Endothelial cell of umbilical vein (primary cell): ENCODE results near the gene GIMAP2. TPM values are rescaled to one million over a fixed set of nuclear protein-coding genes. Genes with fewer than 3 reads are reported as not detected.

Experiments used
- BruUV-seq: library from RNA; stranded (reverse); fragments of 400-500 nt; replicated peaks from 2 replicates; lab custom pipeline; 2021; lab: Mats Ljungman, UMichigan
- CTCF ChIA-PET: fragments of 300-600, 350-600 bp; sonication (Branson Sonifier 250); formaldehyde crosslinking; loops from one replicate; lab custom pipeline; 2021; ENCODE audit warnings: antibody characterized with exemption, inconsistent platforms; lab: Charles Lee
- POLR2A ChIA-PET: fragments of 300-600, 350-600 bp; sonication (Branson Sonifier 250); formaldehyde crosslinking; loops from one replicate; lab custom pipeline; 2021; ENCODE audit warnings: antibody characterized with exemption, inconsistent platforms; lab: Charles Lee
- DNase-seq: peaks from one replicate; pipeline ENCODE4 v3.0.0-alpha.2; 2011; ENCODE audit warnings: low read depth, low spot score
- FAIRE-seq: peaks from 2 replicates; lab custom pipeline; 2011; peaks lifted over from hg19 to GRCh38; lab: Jason Lieb, UNC
- H2AFZ ChIP-seq: 2 replicates; pipeline ENCODE4 v1.6.0; 2012; ENCODE audit warnings: low read depth, low read length, control low read depth, inconsistent platforms
- H3K27ac ChIP-seq: 2 replicates; pipeline ENCODE4 v1.5.1; 2011; ENCODE audit warnings: low read depth, mild to moderate bottlenecking, control low read depth, low read length, moderate library complexity; ENCODE audit not compliant: insufficient read depth
- H3K27me3 ChIP-seq, 2 experiments: 2 replicates each; pipeline versions ENCODE4 v1.6.0 to v1.6.1; 2011; ENCODE audit warnings: low read length in 2 of 2, mixed read lengths in 1 of 2; ENCODE audit not compliant: control insufficient read depth in 2 of 2, insufficient read depth in 2 of 2
- H3K36me3 ChIP-seq, 2 experiments: 2 replicates in 1 of 2; 3 replicates in 1 of 2; pipeline ENCODE4 v1.5.1; 2011; ENCODE audit warnings: low read length in 2 of 2, mild to moderate bottlenecking in 1 of 2, moderate library complexity in 1 of 2; ENCODE audit not compliant: control insufficient read depth in 2 of 2, insufficient read depth in 2 of 2; ENCODE audit errors: extremely low read depth in 1 of 2
- H3K4me1 ChIP-seq: 3 replicates; pipeline ENCODE4 v1.5.1; 2011; ENCODE audit warnings: mild to moderate bottlenecking, low read length; ENCODE audit not compliant: control insufficient read depth, insufficient read depth; ENCODE audit errors: extremely low read depth
- H3K4me2 ChIP-seq: 2 replicates; pipeline ENCODE4 v1.6.1; 2011; ENCODE audit warnings: low read length, control low read depth, mixed read lengths; ENCODE audit not compliant: insufficient read depth
- H3K4me3 ChIP-seq, 3 experiments: fragments of 200-600 bp in 1 of 3; sonication (generic), shearing (Covaris generic) in 1 of 3; replicated peaks in 1 of 3; 2 replicates each; pipeline ENCODE4 v1.5.1; 2011 to 2016; ENCODE audit warnings: control low read depth in 3 of 3, low read length in 3 of 3, mild to moderate bottlenecking in 2 of 3, inconsistent platforms in 1 of 3, low read depth in 1 of 3, moderate library complexity in 1 of 3; ENCODE audit not compliant: insufficient read depth in 1 of 3
- H3K79me2 ChIP-seq: 2 replicates; pipeline ENCODE4 v1.6.0; 2012; ENCODE audit warnings: low read length, inconsistent platforms; ENCODE audit not compliant: control insufficient read depth, insufficient read depth
- H3K9ac ChIP-seq: replicated peaks from 2 replicates; pipeline ENCODE3; 2011; ENCODE audit warnings: low read length, control low read depth; ENCODE audit not compliant: insufficient read depth; ENCODE audit errors: extremely low read depth
- H3K9me1 ChIP-seq: replicated peaks from 3 replicates; pipeline ENCODE4 v1.6.0; 2011; ENCODE audit warnings: mild to moderate bottlenecking, low read length; ENCODE audit not compliant: control insufficient read depth, insufficient read depth; ENCODE audit errors: extremely low read depth
- H3K9me3 ChIP-seq: replicated peaks from 2 replicates; pipeline ENCODE4 v1.5.1; 2012; ENCODE audit warnings: low read length, inconsistent platforms; ENCODE audit not compliant: control insufficient read depth, insufficient read depth
- H4K20me1 ChIP-seq: replicated peaks from 2 replicates; pipeline ENCODE3; 2011; ENCODE audit warnings: mild to moderate bottlenecking, low read length; ENCODE audit not compliant: control insufficient read depth, insufficient read depth; ENCODE audit errors: extremely low read depth
- EZH2 ChIP-seq: IDR thresholded peaks from 2 replicates; pipeline ENCODE4 v1.6.1; 2012; ENCODE audit warnings: borderline replicate concordance, low read depth, mild to moderate bottlenecking, moderate library complexity, low read length, inconsistent platforms; ENCODE audit not compliant: severe bottlenecking
- FOS ChIP-seq: IDR thresholded peaks from 2 replicates; pipeline ENCODE4 v1.6.1; 2011; ENCODE audit warnings: mild to moderate bottlenecking, low read length, moderate library complexity, borderline replicate concordance; ENCODE audit not compliant: insufficient read depth
- GATA2 ChIP-seq: IDR thresholded peaks from 2 replicates; pipeline ENCODE4 v1.7.0; 2011; ENCODE audit warnings: low read depth, mild to moderate bottlenecking, moderate library complexity, mixed read lengths, low read length; ENCODE audit not compliant: insufficient read length, insufficient read depth
- JUN ChIP-seq: IDR thresholded peaks from 2 replicates; pipeline ENCODE4 v1.6.1; 2011; ENCODE audit warnings: borderline replicate concordance, low read depth; ENCODE audit not compliant: insufficient read length, insufficient read depth
- MAX ChIP-seq: IDR thresholded peaks from 2 replicates; pipeline ENCODE4 v1.6.1; 2011; ENCODE audit not compliant: insufficient read depth, insufficient read length
- MYC ChIP-seq: IDR thresholded peaks from one replicate; pipeline ENCODE4 v1.6.1; 2011; ENCODE audit warnings: mild to moderate bottlenecking, low read depth, low read length
- POLR2A ChIP-seq: IDR thresholded peaks from 2 replicates; pipeline ENCODE4 v1.6.1; 2012; ENCODE audit warnings: low read depth, mild to moderate bottlenecking, control low read depth, low read length
- POLR2AphosphoS5 ChIP-seq: IDR thresholded peaks from 2 replicates; pipeline ENCODE4 v1.6.1; 2012; ENCODE audit warnings: low read depth, mild to moderate bottlenecking, control low read depth, low read length, moderate library complexity; ENCODE audit not compliant: insufficient read depth
- dilution Hi-C: fragments of 300-500 bp; cut with MboI; formaldehyde crosslinking; loops from one replicate; pipeline ENCODE4 v1.15.0; 2019; ENCODE audit warnings: low sequenced_read_pairs; ENCODE audit not compliant: extremely low pct_ligation_motif_present
- intact Hi-C: fragments of 100-400 bp; cut with micrococcal nuclease; formaldehyde crosslinking; loops from one replicate; pipeline ENCODE4 v1.10.0; 2022
- polyA plus RNA-seq, 4 experiments: library from polyadenylated mRNA; depleted of rRNA in 3 of 4; stranded (reverse) in 3 of 4; unstranded in 1 of 4; fragments of >200 nt; gene quantifications; 2 replicates each; pipeline versions ENCODE4 v1.2.1 to v1.2.3, GENCODE V29; 2011 to 2012; ENCODE audit warnings: missing spikeins in 1 of 4
- total RNA-seq: library from RNA; stranded (reverse); gene quantifications from 2 replicates; pipeline ENCODE4 v1.2.3, GENCODE V29; 2021
- TF ChIP-seq, protein P1 (sequence below), 2 donors: IDR thresholded peaks; 1 replicate in 1 of 2; 2 replicates in 1 of 2; pipeline ENCODE4 v1.5.1; 2011; ENCODE audit warnings: low read length in 2 of 2, mild to moderate bottlenecking in 2 of 2, moderate library complexity in 2 of 2, control low read depth in 1 of 2, inconsistent platforms in 1 of 2, low read depth in 1 of 2; ENCODE audit not compliant: insufficient read depth in 1 of 2; ENCODE audit errors: extremely low read depth in 1 of 2

Gene GIMAP2
- total and polyA plus RNA-seq, 2 donors (not counting 3 experiments of a cell fraction or from before 2014, with no cell fraction given) = 21.3 to 27.9 TPM

DNA sequence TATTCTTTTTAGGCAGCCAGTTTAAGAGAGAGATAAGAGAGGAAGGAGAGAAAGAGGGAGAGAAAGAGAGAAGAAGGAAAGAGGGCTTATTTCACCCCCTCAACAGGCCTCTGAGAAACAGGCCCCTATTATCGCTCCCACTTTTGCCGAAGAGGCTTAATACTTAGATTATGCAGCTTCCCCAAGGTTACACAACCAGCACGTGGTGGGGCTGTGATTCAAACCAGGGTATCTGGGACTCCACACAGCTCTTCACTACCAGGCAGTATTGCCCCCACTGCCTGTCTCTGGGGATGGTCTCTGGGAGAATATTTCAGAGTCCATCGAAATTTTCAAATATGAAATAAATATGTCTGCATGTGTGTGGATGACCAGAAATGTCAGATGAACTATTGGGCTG lies 33.9 kb downstream of the GIMAP2 start:
- ChIA-PET CTCF (no interaction called here), POLR2A (no interaction called here)
- no TSS peak for BruUV-seq
- intact Hi-C loops (no loop called here), dilution Hi-C loops (no loop called here)
- Histone ChIP-seq H3K36me3 (peaks cover 8 to 25% of the 10 kb centered on the region in 2 experiments), H2AFZ (no peak overlapping the region), H3K9me1 (no peaks in the 10 kb centered on the region), H3K79me2 (peaks cover 18% of the 10 kb centered on the region), H3K27ac (no peak overlapping the region), H4K20me1 (no peaks in the 10 kb centered on the region), H3K4me1 (peaks cover 21% of the 10 kb centered on the region), H3K4me3 (no peak overlapping the region), H3K4me2 (no peak overlapping the region), H3K9ac (no peak overlapping the region), H3K9me3 (no peaks in the 10 kb centered on the region), H3K27me3 (no peaks in the 10 kb centered on the region)
- DNase-seq (no peak), FAIRE-seq (no peak)
- TF ChIP-seq POLR2A (no peak), GATA2 (no peak)

DNA sequence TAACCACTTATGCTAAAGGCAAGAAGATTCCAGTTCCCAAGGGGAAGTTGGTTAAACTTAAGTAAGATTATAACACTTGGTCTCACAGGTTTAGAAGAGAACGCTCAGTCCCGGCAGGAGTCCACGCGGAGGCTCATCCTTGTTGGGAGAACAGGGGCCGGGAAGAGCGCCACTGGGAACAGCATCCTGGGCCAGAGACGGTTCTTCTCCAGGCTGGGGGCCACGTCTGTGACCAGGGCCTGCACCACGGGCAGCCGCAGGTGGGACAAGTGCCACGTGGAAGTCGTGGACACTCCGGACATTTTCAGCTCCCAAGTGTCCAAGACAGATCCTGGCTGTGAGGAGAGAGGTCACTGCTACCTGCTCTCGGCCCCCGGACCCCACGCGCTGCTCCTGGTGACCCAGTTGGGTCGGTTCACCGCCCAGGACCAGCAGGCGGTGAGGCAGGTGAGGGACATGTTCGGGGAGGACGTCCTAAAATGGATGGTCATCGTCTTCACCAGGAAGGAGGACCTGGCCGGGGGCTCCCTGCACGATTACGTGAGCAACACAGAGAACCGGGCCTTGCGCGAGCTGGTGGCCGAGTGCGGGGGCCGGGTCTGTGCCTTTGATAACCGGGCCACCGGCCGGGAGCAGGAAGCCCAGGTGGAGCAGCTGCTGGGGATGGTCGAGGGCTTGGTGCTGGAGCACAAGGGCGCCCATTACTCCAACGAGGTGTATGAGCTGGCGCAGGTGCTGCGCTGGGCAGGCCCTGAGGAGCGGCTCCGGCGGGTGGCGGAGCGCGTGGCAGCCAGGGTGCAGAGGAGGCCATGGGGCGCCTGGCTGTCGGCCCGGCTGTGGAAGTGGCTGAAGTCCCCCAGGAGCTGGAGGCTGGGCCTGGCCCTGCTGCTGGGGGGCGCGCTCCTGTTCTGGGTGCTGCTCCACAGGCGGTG lies 34.7 kb downstream of the GIMAP2 start:
- H3K4me3 ChIP-seq = no peak overlapping the region
- no peak overlapping the region for H3K4me2 ChIP-seq
- no peaks in the 10 kb centered on the region for H4K20me1 ChIP-seq
- H3K4me1 ChIP-seq = peaks cover 21% of the 10 kb centered on the region
- H3K79me2 ChIP-seq = peaks cover 18% of the 10 kb centered on the region
- DNase-seq = no peak
- TF ChIP-seq JUN (no peak), FOS (no peak), EZH2 (no peak), GATA2 (no peak), MAX (no peak), POLR2AphosphoS5 (no peak), POLR2A (no peak), MYC (no peak)
- TF ChIP-seq, protein P1, sequence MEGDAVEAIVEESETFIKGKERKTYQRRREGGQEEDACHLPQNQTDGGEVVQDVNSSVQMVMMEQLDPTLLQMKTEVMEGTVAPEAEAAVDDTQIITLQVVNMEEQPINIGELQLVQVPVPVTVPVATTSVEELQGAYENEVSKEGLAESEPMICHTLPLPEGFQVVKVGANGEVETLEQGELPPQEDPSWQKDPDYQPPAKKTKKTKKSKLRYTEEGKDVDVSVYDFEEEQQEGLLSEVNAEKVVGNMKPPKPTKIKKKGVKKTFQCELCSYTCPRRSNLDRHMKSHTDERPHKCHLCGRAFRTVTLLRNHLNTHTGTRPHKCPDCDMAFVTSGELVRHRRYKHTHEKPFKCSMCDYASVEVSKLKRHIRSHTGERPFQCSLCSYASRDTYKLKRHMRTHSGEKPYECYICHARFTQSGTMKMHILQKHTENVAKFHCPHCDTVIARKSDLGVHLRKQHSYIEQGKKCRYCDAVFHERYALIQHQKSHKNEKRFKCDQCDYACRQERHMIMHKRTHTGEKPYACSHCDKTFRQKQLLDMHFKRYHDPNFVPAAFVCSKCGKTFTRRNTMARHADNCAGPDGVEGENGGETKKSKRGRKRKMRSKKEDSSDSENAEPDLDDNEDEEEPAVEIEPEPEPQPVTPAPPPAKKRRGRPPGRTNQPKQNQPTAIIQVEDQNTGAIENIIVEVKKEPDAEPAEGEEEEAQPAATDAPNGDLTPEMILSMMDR (IDR thresholded peaks at IDR 0.05; ENCODE audit: extremely low read depth in 1 of 2, insufficient read depth in 1 of 2, low read depth in 1 of 2, low read length in 2 of 2) = no peak
- no TSS peak for BruUV-seq
- peaks cover 8 to 25% of the 10 kb centered on the region in 2 experiments for H3K36me3 ChIP-seq
- H2AFZ ChIP-seq = no peak overlapping the region
- CTCF ChIA-PET = interaction anchor here (1.1 kb wide), 1 partner anchor 19 kb away, joined by 3 read pairs; no protein-coding TSS in a partner anchor
- H3K27me3 ChIP-seq = no peaks in the 10 kb centered on the region
- H3K9ac ChIP-seq = no peak overlapping the region
- H3K9me3 ChIP-seq = no peaks in the 10 kb centered on the region
- FAIRE-seq = no peak
- dilution Hi-C loops (no loop called here), intact Hi-C loops (no loop called here)
- H3K9me1 ChIP-seq = no peaks in the 10 kb centered on the region
- H3K27ac ChIP-seq = no peak overlapping the region
- POLR2A ChIA-PET = no interaction called here
